AG04450 (cell line): ENCODE data around the gene GSG1L. TPM values are rescaled to one million over a fixed set of nuclear protein-coding genes. Genes with fewer than 3 reads are reported as not detected.

ENCODE experiments used
- CTCF ChIA-PET: fragments of 300-600, 350-600 bp; formaldehyde crosslinking; extraction: SDS; loops from one replicate; lab custom pipeline; 2022; ENCODE audit warnings: antibody characterized with exemption, inconsistent platforms; lab: Charles Lee
- POLR2A ChIA-PET: fragments of 350-600 bp; formaldehyde crosslinking; extraction: SDS; loops from one replicate; lab custom pipeline; 2021; ENCODE audit warnings: antibody characterized with exemption, inconsistent platforms; lab: Yijun Ruan, JAX
- DNase-seq: peaks from one replicate; pipeline ENCODE4 v3.0.0-alpha.2; 2011; ENCODE audit warnings: low read depth, low spot score
- H3K27ac ChIP-seq: one replicate; pipeline ENCODE4 v1.5.1; 2012; ENCODE audit warnings: low read depth, low read length, control low read depth
- H3K27me3 ChIP-seq: one replicate; pipeline ENCODE4 v1.6.0; 2012; ENCODE audit warnings: low read length; ENCODE audit not compliant: control insufficient read depth, insufficient read depth
- H3K4me3 ChIP-seq: 2 replicates; pipeline ENCODE4 v1.5.1; 2011; ENCODE audit warnings: mild to moderate bottlenecking, low read depth, low read length, control low read depth
- H3K9me3 ChIP-seq: 2 replicates; pipeline ENCODE4 v1.5.1; 2012; ENCODE audit warnings: low read length; ENCODE audit not compliant: control insufficient read depth, insufficient read depth
- CTCF ChIP-seq: IDR thresholded peaks from 2 replicates; pipeline ENCODE4 v1.5.1; 2011; ENCODE audit warnings: low read depth, low read length, control low read depth, inconsistent platforms
- polyA plus RNA-seq: library from polyadenylated mRNA; depleted of rRNA; stranded (reverse); fragments of >200 nt; gene quantifications from 2 replicates; pipeline ENCODE4 v1.2.3, GENCODE V29; 2011

GSG1L gene
- polyA plus RNA-seq, 1 experiment = not detected

DNA sequence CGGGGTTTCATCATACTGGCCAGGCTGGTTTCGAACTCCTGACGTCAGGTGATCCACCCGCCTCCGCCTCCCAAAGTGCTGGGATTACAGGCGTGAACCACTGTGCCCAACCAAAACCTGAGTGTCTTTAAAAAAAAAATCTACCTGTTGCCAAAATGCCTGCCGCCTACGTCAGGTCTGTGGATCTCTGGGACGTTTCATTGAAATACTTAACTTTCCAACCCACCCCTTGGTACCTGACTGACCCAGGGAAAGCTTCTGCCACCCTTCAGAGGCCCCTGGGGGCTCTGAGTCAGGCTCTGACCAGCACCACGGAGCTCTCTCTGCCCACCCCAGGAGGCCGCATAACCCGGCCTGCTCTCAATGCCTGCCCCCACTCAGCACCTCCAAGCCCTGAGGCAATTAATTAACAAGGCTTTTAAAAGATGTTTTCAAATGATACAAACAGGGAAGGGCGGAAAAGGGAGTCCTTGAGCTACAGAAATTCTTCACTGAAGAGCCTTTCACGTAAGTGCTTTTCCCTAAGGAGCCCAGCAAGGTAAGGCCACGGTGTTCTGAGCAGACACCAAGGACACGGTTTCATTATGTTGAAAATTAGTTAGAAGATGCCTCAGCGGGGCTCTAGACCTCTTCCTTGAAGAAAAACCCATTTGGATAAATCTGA is 29.3 kb upstream of the GSG1L start:
- POLR2A ChIA-PET = no interaction called here
- TF ChIP-seq CTCF = no peak

GRCh38 chr16:28091656-28092055 is 28.1 kb upstream of the GSG1L start:
- Histone ChIP-seq H3K27ac (no peak overlapping the region), H3K9me3 (peaks cover 3% of the 10 kb centered on the region; the same call in 1 of the 2 replicates), H3K27me3 (no peaks in the 10 kb centered on the region), H3K4me3 (no peak overlapping the region)
- TF ChIP-seq CTCF = no peak
- CTCF ChIA-PET = interaction anchor here (0.6 kb wide), 1 partner anchor 484 kb away, joined by 3 read pairs; no protein-coding TSS in a partner anchor
- DNase-seq = no peak
- POLR2A ChIA-PET = interaction anchor here (0.6 to 0.7 kb wide), 3 partner anchors 11 to 120 kb away, joined by 3 to 7 read pairs (median 5); no protein-coding TSS in a partner anchor

More for the DNA sequence above, 29.3 kb upstream of the GSG1L start:
- CTCF ChIA-PET = interaction anchor here (1.2 to 1.6 kb wide), 3 partner anchors 22 to 313 kb away, joined by 3 to 8 read pairs (median 3); no protein-coding TSS in a partner anchor
- Histone ChIP-seq H3K9me3 (peaks cover 3% of the 10 kb centered on the region; the same call in 1 of the 2 replicates), H3K4me3 (no peak overlapping the region), H3K27ac (no peak overlapping the region), H3K27me3 (no peaks in the 10 kb centered on the region)
- DNase-seq = no peak

- no peaks in the 10 kb centered on the region for H3K27me3 ChIP-seq
- CTCF ChIA-PET = interaction anchor here (1.2 kb wide), 2 partner anchors 20 to 451 kb away, joined by 3 read pairs; no protein-coding TSS in a partner anchor
- POLR2A ChIA-PET = interaction anchor here (0.6 kb wide), 1 partner anchor 10 kb away, joined by 5 read pairs; no protein-coding TSS in a partner anchor
- no peak for DNase-seq
- TF ChIP-seq CTCF = peak; percentile 21
- no peak overlapping the region for H3K4me3 ChIP-seq
- H3K9me3 ChIP-seq = peaks cover 3% of the 10 kb centered on the region; the same call in 1 of the 2 replicates
- peak overlapping the region; percentile 21 for H3K27ac ChIP-seq
These were observed 27.3 kb upstream of the GSG1L start for GRCh38 chr16:28090646-28091377.

- H3K27ac ChIP-seq = no peak overlapping the region
- no peaks in the 10 kb centered on the region for H3K27me3 ChIP-seq
- peaks cover 3% of the 10 kb centered on the region; the same call in 1 of the 2 replicates for H3K9me3 ChIP-seq
- no peak overlapping the region for H3K4me3 ChIP-seq
- ChIA-PET POLR2A (no interaction called here), CTCF (interaction anchor here (0.6 to 1.2 kb wide), 3 partner anchors 10 to 450 kb away, joined by 3 read pairs; no protein-coding TSS in a partner anchor)
- TF ChIP-seq CTCF = no peak
- no peak for DNase-seq
These were observed 26.5 kb upstream of the GSG1L start for GRCh38 chr16:28089992-28090365.
